Stimulated activated CD8-positive, alpha-beta memory T cell treated with anti-CD3 and anti-CD28 coated beads, Interleukin-7, amount 100 ng/mL, for 1 hour (primary cell): ENCODE measurements around the gene UFC1.

Experiments
- DNase-seq, 2 donors: peaks; one replicate each; pipeline ENCODE4 v3.0.0-alpha.2; 2020; ENCODE audit warnings: low read depth in 2 of 2

UFC1 gene

DNA sequence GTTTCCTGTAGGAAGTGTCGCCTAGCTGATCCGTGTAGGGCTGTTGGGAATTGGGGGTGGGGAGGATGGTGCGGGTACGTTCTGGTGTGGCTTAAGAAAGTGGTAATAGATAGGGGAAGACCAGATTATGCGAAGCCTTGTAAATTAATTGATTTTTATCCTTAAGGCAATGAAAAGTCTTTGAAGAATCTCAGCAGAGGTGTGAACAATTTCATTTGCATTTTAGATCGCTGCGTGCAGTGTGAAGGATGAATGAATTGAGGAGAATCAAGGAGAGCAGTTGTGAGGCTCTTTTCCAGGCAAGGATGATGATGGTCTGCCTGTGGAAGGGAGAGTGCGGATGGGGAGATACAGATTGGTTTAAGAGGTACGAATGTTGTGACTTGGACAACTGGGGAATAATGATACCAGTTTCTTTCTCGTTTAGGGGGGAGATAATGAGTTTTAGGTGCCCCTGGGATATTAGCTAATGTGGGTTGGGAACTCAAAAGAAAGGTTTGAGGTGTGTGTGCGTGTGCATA, 20.5 kb upstream of the UFC1 start:
- DNase-seq: no peak

DNA sequence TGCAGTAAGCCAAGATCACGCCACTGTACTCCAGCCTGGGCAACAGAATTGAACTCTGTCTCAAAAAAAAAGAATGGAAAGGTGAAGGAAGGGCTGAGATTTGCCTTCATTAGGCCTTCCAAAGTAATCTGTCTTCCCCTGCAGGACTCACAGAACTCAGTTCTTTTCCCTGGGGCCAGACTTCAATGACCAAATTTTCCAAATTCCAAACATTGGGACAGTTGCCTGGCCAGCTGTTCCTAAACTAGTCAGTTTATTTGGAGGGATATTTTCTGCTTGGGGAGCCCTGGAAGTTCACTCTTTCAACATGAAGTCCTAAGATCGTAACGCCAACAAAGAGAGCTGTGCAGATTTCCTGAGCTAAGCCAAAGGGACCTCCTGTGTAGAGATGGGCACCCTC, 15.9 kb upstream of the UFC1 start:
- no peak for DNase-seq

GRCh38 chr1:161138431-161138830, 15.3 kb upstream of the UFC1 start:
- no peak for DNase-seq

DNA sequence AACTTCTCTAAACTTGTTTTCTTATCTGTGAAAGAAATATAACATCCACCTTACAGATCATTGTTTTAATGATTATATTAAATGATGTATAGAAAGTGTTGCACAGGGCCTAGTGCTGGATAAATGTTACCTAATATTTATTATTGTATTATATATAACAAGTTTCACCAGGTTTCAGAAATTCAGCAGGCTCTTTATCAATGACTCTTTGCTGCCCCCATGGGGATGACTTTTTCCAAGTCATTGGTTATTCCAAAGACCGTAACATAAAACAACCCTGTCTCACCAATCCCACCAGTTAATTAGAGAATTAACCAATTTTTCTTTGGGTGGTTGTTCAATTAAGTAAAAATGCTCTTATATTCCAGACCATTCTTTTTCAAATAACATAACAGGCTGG, 14.0 kb upstream of the UFC1 start:
- DNase-seq: no peak

DNA sequence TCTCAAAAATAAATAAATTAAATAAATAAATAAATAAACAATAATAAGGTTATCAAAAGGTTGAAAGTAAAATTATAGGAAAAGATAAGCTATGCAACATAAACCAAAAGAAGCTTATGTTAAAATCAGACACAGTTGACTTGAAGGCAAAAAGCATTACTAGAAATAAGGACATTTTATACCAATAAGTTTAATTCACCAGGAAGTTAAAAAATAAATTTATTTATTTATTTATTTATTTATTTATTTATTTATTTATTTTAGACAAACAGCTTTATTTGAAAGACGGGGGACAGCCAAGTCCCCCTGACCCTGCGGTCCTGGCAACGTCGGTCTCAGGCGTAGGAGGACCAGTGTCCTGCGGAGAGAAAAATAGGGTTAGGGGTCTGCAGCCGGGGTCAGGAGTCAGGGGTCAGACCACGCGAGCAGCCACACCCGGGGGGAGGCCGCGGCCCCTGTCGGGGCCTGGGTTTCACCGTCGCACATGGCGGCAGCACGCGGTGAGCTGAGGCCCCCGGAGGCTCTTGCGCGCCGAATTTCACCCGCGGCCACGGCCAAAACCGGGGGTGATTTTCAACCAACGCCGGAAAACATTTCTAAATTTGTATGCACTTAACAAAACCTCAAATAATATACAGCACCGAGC, 12.9 kb upstream of the UFC1 start:
- DNase-seq: no peak

GRCh38 chr1:161145832-161146231, 7.9 kb upstream of the UFC1 start:
- DNase-seq: no peak

DNA sequence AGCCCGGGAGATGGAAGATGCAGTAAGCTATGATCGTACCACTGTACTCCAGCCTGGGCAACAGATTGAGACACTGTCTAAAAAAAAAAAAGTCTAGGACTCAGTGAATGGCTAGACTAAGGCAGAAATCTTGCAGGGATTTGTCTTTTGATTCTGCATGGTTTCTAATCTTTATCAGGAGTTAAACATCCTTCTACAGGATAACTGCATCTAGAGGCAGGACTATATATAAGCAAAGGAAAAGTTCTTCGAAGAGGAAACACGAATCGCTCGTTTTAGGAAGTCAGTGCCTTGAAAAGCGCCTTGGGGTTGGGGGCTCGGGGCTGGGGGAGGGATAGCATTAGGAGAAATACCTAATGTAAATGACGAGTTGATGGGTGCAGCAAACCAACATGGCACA, 602 bp upstream of the UFC1 start:
- DNase-seq: no peak

DNA sequence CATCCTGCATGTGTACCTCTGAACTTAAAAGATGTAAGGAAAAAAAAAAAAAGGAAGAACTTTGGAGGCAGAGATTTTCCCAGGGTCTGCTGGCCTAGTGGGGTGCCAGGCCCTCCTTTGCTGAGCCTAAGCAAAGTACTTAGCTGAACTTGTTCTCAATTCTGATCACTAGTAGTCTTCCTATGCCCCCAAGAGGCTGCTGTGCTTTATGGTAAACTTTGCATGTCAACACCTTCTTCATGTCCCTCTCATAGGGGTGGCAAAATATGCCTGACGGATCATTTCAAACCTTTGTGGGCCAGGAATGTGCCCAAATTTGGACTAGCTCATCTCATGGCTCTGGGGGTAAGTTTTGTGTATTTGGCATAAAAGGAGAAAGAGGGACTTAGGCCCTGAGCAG, 4.1 kb downstream of the UFC1 start:
- no peak for DNase-seq

GRCh38 chr1:161158316-161159010, 4.7 kb downstream of the UFC1 start:
- no peak for DNase-seq

DNA sequence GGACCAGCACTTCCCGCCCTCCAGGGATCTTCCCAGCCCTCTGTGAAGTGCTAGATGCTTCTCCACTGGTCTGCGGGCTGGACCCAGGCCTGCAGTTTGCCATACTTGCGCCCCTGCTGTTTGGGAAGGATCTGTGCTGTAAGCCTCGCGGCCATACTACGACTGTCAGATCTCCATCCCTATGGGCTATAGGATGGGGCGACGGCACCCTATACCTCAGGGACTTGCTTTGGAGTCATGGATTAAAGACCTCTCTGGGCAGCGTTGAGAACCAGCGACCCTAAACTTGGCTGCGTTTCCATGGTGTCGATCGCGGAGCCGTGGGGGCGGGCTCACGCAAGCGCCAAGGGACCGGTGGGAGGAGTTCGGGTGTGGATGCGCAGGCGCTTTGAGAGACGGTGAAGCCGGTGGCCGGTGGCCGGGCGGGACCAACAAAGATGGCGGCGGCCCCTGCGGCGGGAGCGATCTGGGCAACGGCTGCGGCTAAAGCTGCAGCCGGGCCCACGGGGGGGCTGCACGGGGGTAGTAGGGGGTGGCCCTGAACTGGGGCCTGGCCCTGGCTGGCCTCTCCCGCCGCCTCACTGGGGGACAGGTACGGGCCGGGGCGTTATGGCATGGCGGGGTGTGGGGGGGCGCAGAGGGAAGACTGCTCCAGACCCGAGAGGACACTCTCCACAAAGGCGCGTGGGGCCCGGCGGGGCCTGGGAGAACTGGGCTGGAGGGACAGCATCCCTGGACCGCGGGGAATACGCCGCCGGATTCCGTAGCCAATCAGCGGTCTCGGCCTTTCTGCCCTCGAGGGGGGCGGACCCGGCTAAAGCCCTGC, 5.5 kb downstream of the UFC1 start, which contains the start of gene USP21:
Gene USP21, plus strand, starts transcription at position 414 of the 826 bp plus-strand sequence. CDS start 1,141 bp downstream, outside the sequence.
- DNase-seq: peak; percentile 82 to 85

DNA sequence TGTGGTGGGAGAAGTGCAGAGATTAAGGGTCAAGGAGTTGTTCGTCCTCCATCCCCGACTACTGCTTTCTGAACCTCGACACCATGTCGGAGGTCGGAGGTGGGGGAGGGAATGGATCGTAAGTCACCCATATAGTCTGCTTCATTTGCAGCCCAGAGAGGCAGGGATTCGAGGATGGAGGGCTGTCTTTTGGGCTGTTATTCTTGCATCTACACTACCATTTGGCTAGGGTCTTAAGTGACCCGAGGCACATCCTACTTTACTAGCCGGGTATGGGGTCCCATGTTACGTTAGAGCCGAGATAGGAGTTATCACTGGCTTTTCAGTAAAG, 6.1 kb downstream of the UFC1 start:
- no peak for DNase-seq

DNA sequence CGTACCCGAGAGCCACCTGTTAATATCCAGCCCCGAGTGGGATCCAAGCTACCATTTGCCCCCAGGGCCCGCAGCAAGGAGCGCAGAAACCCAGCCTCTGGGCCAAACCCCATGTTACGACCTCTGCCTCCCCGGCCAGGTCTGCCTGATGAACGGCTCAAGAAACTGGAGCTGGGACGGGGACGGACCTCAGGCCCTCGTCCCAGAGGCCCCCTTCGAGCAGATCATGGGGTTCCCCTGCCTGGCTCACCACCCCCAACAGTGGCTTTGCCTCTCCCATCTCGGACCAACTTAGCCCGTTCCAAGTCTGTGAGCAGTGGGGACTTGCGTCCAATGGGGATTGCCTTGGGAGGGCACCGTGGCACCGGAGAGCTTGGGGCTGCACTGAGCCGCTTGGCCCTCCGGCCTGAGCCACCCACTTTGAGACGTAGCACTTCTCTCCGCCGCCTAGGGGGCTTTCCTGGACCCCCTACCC, 6.9 kb downstream of the UFC1 start:
- DNase-seq: no peak

DNA sequence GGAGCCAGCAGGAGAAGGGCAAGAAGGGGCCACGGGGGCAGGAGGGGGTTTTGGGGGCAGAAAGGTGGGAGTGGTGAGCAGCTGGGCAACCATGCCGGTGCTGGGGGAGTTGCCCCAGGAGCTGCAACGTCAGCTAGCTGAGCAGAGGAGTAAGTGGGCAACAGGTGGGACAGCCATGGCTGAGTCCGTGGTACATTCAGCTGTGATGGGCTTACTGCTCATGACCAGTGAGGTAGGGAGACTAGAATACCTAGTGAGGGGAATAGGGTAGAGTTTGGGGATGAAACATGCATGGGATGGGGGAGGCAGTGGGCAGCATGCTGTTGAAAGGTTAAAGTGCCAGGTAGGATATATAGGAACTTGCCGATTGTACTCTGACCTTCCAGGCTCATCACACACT, 7.9 kb downstream of the UFC1 start:
- DNase-seq: no peak

GRCh38 chr1:161162052-161162451, 8.3 kb downstream of the UFC1 start:
- DNase-seq: no peak

- no peak for DNase-seq
These were observed 9.0 kb downstream of the UFC1 start for GRCh38 chr1:161162806-161163205.

DNA sequence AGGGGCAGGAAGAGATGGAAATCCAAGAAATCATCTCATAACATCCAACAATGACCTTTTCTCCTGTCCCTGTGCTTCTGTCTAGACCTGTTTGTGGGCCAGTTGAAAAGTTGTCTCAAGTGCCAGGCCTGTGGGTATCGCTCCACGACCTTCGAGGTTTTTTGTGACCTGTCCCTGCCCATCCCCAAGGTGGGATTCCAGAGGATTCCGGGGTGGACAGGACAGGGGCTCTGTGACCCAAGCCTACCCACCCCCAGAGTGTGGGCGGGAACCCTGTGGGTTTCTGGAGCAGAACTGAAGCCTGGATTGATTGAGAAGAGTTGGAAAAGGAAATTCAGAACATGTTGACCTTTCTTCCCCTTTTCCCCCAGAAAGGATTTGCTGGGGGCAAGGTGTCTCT, 10.0 kb downstream of the UFC1 start:
- DNase-seq: no peak

DNA sequence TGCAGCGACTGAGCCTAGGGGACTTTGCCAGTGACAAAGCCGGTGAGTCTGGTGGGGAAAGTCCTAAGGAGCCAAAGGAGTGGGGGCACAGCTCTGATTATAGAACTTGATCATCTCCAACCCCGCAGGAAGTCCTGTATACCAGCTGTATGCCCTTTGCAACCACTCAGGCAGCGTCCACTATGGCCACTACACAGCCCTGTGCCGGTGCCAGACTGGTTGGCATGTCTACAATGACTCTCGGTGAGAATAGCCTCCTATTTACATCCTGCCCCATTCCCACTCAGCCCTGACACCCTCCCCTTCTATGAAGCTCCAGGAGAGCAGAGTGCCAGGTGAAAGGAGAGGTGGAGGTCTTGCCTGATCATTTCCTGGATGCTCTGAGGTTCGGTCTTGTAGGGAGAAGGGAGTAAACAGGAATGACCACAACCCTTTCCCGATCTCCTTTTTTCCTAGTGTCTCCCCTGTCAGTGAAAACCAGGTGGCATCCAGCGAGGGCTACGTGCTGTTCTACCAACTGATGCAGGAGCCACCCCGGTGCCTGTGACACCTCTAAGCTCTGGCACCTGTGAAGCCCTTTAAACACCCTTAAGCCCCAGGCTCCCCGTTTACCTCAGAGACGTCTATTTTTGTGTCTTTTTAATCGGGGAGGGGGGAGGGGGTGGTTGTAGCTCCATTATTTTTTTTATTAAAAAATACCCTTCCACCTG, 11.3 kb downstream of the UFC1 start:
- DNase-seq: no peak

DNA sequence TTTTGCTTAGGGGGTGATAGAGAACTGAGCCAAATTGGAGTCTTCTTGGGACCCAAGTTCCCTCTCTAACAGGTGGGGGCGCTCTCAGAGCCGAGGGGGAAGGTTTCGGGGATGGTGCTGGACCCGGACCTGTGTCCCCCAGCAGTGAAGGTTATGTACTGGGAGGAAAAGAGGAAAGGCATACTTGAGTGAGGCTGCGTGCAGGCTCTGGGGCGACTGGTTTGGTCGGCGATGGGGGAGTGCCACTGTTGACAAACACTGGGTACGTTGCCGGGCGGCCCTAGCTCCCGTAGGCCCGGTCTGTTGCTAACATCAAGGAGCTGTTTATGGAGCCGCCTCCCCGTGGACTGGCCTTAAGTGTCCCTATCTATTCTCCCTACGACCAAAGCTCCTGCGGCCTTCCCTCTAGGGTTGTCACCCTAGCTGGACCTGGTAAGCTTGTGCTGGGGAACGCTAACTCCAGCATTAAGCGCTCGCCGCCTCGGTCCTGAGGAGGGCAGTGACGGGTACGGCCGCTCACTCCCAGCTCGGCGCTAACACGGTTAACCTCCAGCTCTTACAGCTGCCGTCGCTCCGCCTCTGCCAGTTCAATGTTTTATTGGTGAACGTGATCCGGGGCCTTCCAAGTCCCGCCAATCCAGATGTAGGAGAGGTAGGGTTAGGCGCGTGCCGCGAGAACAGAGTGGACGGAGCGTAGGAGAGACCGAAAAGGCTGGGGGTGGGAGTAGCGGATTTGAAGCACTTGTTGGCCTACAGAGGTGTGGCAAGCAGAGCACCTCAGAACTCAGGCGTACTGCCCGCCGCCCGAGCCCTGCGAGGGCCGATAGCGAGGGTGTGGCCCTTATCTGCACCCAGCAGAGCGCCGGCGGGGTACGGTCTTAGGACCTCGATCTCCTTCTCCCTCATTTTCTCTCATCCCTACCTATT, 12.2 kb downstream of the UFC1 start, which contains the start of gene PPOX:
Gene PPOX, plus strand, starts transcription at position 685 of the 927 bp plus-strand sequence. CDS start 422 bp downstream, outside the sequence.
- peak; percentile 80 to 81 for DNase-seq

DNA sequence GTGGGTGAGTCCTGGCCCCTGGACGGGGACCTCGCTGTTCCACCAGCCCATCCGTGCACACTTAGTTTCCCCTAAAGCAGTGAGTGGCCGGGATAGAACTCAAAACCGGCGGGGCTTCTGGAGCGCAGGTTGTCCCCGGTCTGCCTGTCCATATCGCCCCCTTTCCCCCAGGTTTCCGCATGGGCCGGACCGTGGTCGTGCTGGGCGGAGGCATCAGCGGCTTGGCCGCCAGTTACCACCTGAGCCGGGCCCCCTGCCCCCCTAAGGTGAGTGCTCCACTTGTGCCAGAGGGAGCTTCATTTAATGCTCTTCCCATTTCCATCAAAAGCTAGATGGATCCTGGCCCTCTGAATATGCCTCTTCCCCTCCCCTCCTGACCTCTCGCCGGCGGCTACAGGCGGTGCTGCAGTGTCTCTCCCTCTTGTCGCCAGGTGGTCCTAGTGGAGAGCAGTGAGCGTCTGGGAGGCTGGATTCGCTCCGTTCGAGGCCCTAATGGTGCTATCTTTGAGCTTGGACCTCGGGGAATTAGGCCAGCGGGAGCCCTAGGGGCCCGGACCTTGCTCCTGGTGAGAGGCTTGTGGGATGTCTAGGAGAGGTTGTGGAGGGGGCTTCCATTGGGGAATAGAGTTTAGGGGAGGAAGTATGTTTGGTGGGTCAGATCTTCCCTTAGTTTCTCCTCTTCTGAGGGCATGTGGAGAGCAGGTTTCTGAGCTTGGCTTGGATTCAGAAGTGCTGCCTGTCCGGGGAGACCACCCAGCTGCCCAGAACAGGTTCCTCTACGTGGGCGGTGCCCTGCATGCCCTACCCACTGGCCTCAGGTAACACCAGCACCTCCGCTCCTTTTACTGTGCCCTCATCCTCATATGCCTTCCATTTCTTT, 13.1 kb downstream of the UFC1 start:
- DNase-seq: no peak

- no peak for DNase-seq
These were observed 15.1 kb downstream of the UFC1 start for GRCh38 chr1:161168906-161169305.
